ENCODE data around the gene CCT2. TPM values are rescaled to one million over a fixed set of nuclear protein-coding genes. Genes with fewer than 3 reads are reported as not detected.
A peak's percentile ranks its signal among the peaks of the same experiment; 100 is the strongest.

Gene CCT2
- total RNA-seq, 1 experiment from 2014 or later = 398 TPM

DNA sequence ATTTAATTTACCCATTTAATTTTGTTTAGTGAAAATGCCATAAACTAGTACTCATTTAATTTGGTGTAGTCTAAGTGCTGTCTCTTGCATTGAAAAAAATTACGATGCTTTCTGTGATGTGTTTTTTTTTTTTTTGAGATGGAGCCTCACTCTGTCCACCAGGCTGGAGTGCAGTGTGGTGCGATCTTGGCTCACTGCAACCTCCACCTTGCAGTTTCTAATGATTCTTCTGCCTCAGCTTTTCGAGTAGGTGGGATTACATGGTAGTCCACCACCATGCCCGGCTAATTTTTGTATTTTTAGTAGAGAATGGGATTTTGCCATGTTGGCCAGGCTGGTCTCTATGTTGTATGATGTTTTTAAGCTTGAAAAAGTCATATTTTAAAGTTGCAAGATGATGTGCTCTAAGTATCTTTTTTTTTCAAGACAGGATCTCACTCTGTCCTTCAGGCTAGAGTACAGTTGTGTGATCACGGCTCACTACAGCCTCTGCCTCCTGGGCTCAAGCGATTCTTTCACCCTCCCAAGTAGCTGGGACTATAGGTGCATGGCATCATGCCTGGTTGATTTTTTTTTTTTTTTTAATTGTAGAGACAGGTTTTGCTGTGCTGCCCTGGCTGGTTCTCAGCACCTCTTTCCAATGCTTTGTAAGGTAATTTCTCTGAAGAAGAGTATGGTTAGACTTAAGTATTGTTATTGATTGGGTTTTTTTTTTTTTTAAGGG is 16.9 kb downstream of the CCT2 start:
- no TSS peak for BruUV-seq (replicated peaks)
- TF ChIP-seq EGR1 (IDR thresholded peaks at IDR 0.05; ENCODE audit: low read depth) (no peak), EZH2 (IDR thresholded peaks at IDR 0.05) (no peak), ELF1 (IDR thresholded peaks at IDR 0.05; ENCODE audit: borderline replicate concordance, low read depth) (no peak), POLR2A (IDR thresholded peaks at IDR 0.05; ENCODE audit: borderline replicate concordance, extremely low read depth, insufficient read depth, insufficient read length) (no peak), CTCF (IDR thresholded peaks at IDR 0.05 in 2 of 3, conservative IDR thresholded peaks at IDR 0.05 in 1 of 3; ENCODE audit: borderline replicate concordance in 1 of 3, insufficient read depth in 1 of 3, low read depth in 2 of 3, low read length in 2 of 3) (no peak), CEBPB (IDR thresholded peaks at IDR 0.05; ENCODE audit: low read depth) (no peak), SRF (IDR thresholded peaks at IDR 0.05; ENCODE audit: low read depth) (no peak)
- peak; percentile 43 for ATAC-seq
- Histone ChIP-seq H3K4me3 (replicated peaks in 1 of 2; ENCODE audit: low read depth in 1 of 2, low read length in 2 of 2) (no peak overlapping the region), H3K36me3 (ENCODE audit: control insufficient read depth in 1 of 2, insufficient read depth in 2 of 2, low read length in 2 of 2) (peaks cover 38 to 40% of the 10 kb centered on the region in 2 experiments), H3K4me1 (ENCODE audit: control insufficient read depth in 1 of 2, insufficient read depth in 2 of 2, low read length in 2 of 2) (no peaks in the 10 kb centered on the region), H3K4me2 (ENCODE audit: low read length) (no peak overlapping the region), H3K9ac (ENCODE audit: low read length) (no peak overlapping the region), H3K79me2 (ENCODE audit: insufficient read depth, low read length) (peaks cover 4% of the 10 kb centered on the region), H4K20me1 (ENCODE audit: insufficient read depth) (peaks cover 12% of the 10 kb centered on the region; the same call in 1 of the 2 replicates), H3K27ac (ENCODE audit: low read depth, low read length) (no peak overlapping the region), H2AFZ (ENCODE audit: low read depth, low read length, poor library complexity, severe bottlenecking) (no peak overlapping the region), H3K27me3 (ENCODE audit: insufficient read depth, low read length) (no peaks in the 10 kb centered on the region), H3K9me3 (ENCODE audit: control insufficient read depth in 1 of 2, insufficient read depth in 1 of 2, low read depth in 1 of 2, low read length in 2 of 2) (no peaks in the 10 kb centered on the region), H3K9me2 (ENCODE audit: insufficient read depth) (no peaks in the 10 kb centered on the region)
- RAD21 ChIA-PET (ENCODE audit: low non-redundant PET in 1 of 2, low total read pairs in 2 of 2, uncharacterized antibody in 2 of 2, unreplicated experiment in 2 of 2) = no interaction called here
- POLR2A ChIA-PET = no interaction called here
- no peak for DNase-seq (ENCODE audit: low read depth, low spot score)
- intact Hi-C loops (cut with micrococcal nuclease) = no loop called here
- CTCF ChIA-PET = no interaction called here

DNA sequence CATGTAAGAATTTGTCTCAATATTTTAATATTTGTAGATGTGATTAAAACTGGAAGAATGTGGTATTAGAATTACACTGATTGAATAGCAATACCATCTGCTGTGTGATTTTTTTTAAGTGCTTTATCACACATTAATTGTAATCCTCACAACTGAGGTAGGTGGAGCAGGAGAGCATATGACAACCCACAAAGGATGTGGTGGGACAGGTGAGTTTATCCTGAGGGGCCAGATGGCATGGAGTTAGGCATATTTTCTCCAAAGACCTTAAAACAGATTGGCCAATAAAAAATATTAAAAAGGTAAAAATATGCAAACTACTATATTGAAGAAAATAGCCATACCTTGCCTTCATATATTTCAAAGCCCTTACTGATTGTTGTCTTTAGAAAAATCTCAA is 17.7 kb downstream of the CCT2 start:
- no peaks in the 10 kb centered on the region for H3K9me3 ChIP-seq (ENCODE audit: control insufficient read depth in 1 of 2, insufficient read depth in 1 of 2, low read depth in 1 of 2, low read length in 2 of 2)
- H3K4me1 ChIP-seq (ENCODE audit: control insufficient read depth in 1 of 2, insufficient read depth in 2 of 2, low read length in 2 of 2) = no peaks in the 10 kb centered on the region
- H4K20me1 ChIP-seq (ENCODE audit: insufficient read depth) = peaks cover 12% of the 10 kb centered on the region; the same call in 1 of the 2 replicates
- ChIA-PET CTCF (no interaction called here), RAD21 (ENCODE audit: low non-redundant PET in 1 of 2, low total read pairs in 2 of 2, uncharacterized antibody in 2 of 2, unreplicated experiment in 2 of 2) (no interaction called here), POLR2A (no interaction called here)
- no peaks in the 10 kb centered on the region; the same call in 1 of the 2 replicates for H3K79me2 ChIP-seq (ENCODE audit: insufficient read depth, low read length)
- intact Hi-C loops (cut with micrococcal nuclease) = no loop called here
- H3K27ac ChIP-seq (ENCODE audit: low read depth, low read length) = no peak overlapping the region
- H3K9me2 ChIP-seq (ENCODE audit: insufficient read depth) = no peaks in the 10 kb centered on the region
- H3K36me3 ChIP-seq (ENCODE audit: control insufficient read depth in 1 of 2, insufficient read depth in 2 of 2, low read length in 2 of 2) = peaks cover 29 to 32% of the 10 kb centered on the region in 2 experiments
- no peaks in the 10 kb centered on the region for H3K27me3 ChIP-seq (ENCODE audit: insufficient read depth, low read length)
- BruUV-seq (replicated peaks) = no TSS peak
- no peak overlapping the region for H3K4me3 ChIP-seq (replicated peaks in 1 of 2; ENCODE audit: low read depth in 1 of 2, low read length in 2 of 2)
- no peak overlapping the region for H3K4me2 ChIP-seq (ENCODE audit: low read length)
- ATAC-seq (peak; percentile 80), DNase-seq (ENCODE audit: low read depth, low spot score) (no peak)
- no peak overlapping the region for H3K9ac ChIP-seq (ENCODE audit: low read length)
- H2AFZ ChIP-seq (ENCODE audit: low read depth, low read length, poor library complexity, severe bottlenecking) = no peak overlapping the region
- TF ChIP-seq FOSL1 (IDR thresholded peaks at IDR 0.05; ENCODE audit: low read depth) (no peak), ELF1 (IDR thresholded peaks at IDR 0.05; ENCODE audit: borderline replicate concordance, low read depth) (no peak), YY1 (IDR thresholded peaks at IDR 0.05; ENCODE audit: extremely low read depth, insufficient replicate concordance, low read depth, low read length) (no peak), RAD21 (IDR thresholded peaks at IDR 0.05; ENCODE audit: low read depth) (no peak), CTCF (IDR thresholded peaks at IDR 0.05 in 2 of 3, conservative IDR thresholded peaks at IDR 0.05 in 1 of 3; ENCODE audit: borderline replicate concordance in 1 of 3, insufficient read depth in 1 of 3, low read depth in 2 of 3, low read length in 2 of 3) (peak in 1 of 3 experiments; percentile 23; a peak in 1 of 6 replicates), CEBPB (IDR thresholded peaks at IDR 0.05; ENCODE audit: low read depth) (no peak)
- TF ChIP-seq, protein P1, sequence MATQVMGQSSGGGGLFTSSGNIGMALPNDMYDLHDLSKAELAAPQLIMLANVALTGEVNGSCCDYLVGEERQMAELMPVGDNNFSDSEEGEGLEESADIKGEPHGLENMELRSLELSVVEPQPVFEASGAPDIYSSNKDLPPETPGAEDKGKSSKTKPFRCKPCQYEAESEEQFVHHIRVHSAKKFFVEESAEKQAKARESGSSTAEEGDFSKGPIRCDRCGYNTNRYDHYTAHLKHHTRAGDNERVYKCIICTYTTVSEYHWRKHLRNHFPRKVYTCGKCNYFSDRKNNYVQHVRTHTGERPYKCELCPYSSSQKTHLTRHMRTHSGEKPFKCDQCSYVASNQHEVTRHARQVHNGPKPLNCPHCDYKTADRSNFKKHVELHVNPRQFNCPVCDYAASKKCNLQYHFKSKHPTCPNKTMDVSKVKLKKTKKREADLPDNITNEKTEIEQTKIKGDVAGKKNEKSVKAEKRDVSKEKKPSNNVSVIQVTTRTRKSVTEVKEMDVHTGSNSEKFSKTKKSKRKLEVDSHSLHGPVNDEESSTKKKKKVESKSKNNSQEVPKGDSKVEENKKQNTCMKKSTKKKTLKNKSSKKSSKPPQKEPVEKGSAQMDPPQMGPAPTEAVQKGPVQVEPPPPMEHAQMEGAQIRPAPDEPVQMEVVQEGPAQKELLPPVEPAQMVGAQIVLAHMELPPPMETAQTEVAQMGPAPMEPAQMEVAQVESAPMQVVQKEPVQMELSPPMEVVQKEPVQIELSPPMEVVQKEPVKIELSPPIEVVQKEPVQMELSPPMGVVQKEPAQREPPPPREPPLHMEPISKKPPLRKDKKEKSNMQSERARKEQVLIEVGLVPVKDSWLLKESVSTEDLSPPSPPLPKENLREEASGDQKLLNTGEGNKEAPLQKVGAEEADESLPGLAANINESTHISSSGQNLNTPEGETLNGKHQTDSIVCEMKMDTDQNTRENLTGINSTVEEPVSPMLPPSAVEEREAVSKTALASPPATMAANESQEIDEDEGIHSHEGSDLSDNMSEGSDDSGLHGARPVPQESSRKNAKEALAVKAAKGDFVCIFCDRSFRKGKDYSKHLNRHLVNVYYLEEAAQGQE (IDR thresholded peaks at IDR 0.05; ENCODE audit: low read depth) = no peak
